HG02981 (cell line): Measurements from ENCODE around the gene MINAR2.

Experiments
- ATAC-seq: cut with Tn5 transposase; IDR thresholded peaks from one replicate; pipeline ENCODE4 v1.9.1; 2021; ENCODE audit warnings: mild to moderate bottlenecking, moderate library complexity; ENCODE audit not compliant: unreplicated experiment

MINAR2 gene, protein sequence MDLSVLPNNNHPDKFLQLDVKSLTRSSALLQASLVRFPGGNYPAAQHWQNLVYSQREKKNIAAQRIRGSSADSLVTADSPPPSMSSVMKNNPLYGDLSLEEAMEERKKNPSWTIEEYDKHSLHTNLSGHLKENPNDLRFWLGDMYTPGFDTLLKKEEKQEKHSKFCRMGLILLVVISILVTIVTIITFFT

DNA sequence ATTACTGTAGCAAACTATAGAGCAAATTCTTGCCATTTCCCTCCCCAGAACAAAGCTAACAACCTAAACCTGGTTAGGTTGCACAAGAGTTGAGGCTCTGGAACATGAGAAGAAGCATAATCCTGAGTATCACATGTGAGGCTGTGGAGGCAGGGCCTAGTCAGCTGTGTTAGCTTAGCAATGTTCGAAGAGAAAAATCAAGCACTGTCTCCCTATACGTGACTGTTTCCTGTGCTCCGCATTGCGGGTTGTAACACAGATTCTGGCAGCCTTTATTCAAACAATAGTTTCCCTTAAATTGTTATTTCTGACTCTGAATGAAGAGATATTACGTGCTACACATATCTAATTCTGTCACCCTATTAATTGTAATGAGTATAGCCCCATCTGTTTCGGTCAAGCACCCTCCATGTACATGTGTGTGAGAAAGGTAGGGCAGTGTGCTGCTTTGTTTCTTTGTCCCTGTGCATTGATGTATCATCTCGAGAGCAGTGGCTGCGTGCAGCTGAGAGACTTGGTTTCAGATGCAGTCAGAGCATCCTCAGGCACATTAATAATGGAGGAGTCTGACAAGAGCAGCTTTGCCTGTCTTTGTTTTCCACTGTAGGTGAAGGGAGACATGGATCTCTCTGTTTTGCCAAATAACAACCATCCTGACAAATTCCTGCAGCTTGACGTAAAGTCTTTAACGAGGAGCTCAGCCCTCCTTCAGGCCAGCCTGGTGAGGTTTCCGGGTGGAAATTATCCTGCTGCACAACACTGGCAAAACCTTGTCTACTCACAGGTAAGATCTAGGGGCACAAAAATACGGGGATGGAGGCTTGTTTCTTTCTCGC, at the start of gene MINAR2:
Gene MINAR2, plus strand, starts transcription at position 523 of the 836 bp plus-strand sequence. Its CDS starts 97 bp downstream, at position 620.
- no peak for ATAC-seq

DNA sequence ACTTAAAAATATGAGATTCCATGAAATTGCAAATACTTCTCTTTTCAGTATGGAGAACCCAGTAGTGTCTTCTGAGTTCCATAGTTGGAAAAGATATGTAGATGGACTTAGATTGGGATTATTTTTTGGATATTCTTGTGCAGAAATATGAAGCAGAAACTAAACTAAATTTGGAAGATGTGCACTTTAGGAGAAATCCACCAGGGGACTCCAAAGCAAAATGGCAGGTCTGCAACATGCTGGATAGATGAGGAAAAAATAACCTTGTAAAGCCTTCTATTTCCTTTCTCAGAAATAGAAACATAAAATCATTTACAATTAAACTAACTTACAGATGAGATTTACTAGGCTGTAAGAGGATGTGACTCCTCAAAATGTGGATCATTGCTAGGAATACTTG, 49.2 kb upstream of the MINAR2 start:
- no peak for ATAC-seq

DNA sequence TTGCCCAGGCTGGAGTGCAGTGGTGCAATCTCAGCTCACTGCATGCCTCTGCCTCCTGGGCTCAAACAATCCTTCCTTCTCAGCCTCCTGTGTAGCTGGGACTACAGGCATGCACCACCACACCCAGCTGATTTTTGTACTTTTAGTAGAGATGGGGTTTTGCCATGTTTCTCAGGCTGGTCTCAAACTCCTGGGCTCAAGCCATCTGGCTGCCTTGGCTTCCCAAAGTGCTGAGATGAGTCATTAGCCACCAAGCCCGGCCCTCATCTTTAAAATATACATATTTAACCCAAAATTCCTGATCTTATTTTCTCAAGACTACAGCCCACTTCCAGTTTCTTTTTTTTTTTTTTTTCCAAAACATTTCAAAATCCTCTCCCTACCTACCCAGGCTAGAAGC, 31.7 kb upstream of the MINAR2 start:
- ATAC-seq, result no peak

DNA sequence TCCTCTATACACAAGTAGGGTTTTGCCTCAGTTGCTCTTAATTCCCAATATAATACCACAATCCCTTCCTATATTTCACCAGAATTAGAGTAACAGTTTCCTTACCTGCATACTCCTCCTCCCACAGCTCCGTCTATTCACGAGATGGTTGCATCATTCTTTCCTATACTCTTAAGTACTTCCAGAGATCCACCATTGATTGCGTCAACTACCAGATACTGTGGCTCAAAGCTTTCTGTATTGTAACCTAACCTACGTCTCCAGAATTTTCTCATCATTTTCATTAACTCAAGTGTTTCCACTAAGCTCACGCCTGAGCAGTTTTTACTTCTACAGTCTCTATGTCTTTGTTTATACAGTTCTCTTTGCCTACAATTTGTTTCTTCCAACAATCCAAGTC, 31.2 kb upstream of the MINAR2 start:
- ATAC-seq, result no peak

DNA sequence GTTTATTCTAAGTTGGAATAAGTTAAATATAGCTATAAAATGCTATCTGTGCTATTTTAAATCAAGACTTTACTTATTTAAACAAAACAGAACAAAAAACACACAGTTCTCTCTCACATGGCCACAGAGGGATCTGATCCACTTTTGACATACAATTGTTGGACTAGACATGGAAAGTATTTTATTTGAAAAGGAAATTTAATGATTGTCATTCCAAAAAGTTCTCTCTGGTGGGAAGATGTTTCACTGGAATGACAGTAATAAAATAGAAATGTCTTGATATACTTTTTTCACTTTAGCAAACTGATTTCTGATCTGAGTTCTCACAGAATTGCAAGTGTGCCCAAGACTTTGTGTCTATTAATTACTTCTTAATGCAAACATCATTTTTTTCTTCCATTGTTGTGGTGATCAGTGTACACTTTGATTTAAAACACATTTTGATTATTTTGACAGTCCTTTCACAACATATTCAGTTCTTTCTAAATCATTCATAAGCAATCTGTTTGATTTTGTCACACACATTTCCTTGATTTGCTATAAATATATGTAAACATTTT, 30.1 kb upstream of the MINAR2 start:
- ATAC-seq, result no peak

DNA sequence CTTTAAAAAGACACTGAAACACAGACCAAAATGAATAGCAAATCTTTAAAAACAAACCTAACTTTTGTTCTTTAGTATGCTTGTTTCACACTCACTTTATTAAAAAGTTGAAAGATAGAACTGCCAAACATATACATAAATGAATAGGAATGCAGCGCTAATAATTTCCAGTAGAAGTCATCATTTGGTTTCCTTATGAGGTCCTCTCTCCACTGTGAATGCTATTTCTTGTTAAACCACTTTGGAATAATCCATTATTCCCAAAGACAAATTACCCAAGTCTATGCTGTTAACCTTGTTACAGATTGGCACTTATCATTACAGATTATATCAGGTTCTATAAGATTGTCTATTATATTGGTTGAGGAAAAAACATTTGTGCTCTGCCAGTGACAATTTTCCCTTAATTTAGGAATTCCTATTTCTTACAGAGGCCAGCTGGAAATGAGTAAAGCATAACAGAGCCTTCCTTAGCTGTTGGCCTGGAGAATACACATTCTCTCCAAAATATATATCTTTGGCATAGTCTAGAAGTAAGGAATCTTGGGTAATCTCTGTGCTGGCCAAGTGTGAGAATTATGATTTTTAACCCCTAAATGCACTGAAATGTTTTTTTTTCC, 29.3 kb upstream of the MINAR2 start:
- ATAC-seq, result no peak

DNA sequence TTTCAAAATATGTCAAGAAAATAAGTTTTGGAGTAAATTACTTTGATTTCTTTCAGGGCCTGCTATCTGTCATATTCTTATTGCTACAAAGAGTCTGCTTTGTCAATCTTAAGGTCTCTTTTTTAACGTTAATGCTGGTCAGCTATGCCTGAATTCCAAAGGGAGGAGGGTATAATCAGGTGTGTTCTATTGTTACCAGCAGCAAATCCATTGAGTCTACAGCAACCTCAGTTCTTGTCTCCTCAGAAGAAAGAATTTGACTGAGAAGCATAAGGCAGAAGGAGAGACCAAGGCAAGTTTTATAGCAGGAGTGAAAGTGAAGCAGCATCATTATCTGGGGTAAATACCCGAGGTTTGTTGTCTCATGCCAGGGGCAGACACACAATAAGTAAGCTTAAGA, 23.7 kb upstream of the MINAR2 start:
- ATAC-seq, result no peak

DNA sequence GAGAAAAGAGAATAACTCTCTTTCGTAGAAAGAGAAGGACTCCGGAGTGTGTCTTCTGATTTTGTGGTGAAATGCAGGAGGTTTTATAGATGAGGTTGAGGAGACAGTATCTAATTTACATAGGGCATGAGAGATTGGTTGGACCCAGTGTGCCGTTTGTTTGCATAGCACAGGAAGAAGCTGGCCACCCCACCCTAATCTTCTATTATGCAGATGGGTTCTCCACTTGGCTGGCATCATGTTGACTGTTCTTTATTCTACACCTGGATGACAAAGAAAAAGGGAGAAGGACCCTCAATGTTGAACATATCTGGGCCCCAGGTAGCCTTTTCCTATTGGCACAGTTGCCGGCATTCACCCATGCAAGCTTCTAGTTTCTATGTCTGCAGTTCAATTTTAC, 23.2 kb upstream of the MINAR2 start:
- no peak for ATAC-seq

DNA sequence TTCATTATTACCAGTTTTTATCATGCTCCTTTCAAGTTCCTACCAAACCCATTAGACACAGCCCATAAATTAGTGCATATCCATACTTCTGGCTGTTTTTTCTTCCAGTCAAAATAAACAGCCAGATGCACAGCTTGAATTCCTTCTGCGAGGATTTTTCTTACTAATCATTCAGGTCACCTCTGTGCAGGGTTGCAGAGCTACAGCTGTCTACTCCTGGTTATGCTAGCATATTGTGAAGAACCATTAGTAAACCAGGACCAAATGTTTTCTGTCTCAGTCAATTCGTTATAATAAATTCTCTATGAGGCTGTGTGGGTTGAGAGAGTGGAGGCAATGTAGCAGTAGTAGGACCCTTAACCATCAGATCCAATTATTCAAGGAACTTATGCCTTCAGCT, 8.1 kb upstream of the MINAR2 start:
- ATAC-seq, result no peak

DNA sequence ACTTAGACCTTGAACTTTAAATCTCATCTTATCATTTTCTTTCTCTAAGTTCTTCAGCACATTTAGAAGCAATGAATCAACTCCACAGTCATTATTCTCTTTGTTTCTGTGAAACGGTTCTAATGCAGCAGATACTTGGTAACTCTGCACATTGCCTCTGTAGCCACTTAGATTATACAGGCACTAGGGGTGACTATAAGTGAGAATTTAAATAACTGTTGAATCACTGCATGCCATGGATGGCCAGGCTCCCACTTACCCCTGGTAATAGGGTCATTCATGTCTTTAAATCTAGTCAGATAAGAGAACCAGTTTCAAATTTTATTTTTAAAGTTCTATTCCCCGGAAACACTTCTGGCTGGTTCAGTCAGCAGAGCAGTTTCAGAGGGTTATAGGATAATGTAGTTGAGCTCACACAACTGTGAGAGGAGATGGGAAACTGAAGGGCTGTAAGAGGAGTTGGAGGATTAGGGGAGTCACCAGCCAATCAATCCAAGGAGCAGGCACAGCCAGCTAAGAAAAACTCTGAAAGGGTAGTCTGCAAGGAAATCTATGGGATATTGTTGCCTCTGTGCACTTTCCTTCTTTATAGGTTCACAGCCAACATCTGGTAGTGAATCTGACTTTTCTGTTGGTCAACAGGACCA, 4.2 kb upstream of the MINAR2 start:
- ATAC-seq, result no peak

DNA sequence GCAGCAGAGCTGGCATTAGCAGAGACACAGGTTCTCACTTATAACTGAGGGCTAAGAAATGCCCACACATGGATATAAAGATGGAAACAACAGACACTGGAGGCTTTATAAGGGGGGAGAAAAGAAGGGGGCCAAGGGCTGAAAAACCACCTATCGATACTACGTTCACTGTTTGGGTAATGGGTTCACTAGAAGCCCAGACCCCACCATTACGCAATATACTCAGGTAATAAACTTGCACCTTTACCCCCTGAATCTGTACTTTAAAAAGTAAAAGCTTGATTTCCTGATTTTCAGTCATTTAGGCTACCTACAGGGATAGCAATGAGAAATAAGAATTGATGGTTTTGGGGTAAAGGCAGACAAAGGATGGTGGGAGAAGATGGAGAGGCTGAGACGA, 1.9 kb upstream of the MINAR2 start:
- ATAC-seq, result no peak

DNA sequence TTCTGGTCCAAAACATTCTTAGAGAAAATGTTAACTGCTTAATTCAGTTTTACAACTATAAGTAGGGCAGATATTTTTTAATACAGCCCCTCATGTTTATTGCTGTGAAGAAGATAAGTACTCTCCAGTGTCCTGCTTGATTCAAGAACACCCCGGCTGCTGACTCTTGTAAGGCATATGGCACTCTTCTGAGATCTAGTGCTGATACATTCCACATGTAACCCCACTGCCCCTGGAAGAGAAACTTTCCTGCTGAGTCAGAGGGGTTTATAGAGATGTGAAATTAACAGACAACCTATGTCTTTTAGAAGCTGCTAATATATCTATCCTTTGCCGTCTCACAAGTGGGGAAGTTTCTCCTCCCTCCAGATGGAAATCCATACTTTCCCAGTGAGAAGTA, 1.0 kb upstream of the MINAR2 start:
- no peak for ATAC-seq

DNA sequence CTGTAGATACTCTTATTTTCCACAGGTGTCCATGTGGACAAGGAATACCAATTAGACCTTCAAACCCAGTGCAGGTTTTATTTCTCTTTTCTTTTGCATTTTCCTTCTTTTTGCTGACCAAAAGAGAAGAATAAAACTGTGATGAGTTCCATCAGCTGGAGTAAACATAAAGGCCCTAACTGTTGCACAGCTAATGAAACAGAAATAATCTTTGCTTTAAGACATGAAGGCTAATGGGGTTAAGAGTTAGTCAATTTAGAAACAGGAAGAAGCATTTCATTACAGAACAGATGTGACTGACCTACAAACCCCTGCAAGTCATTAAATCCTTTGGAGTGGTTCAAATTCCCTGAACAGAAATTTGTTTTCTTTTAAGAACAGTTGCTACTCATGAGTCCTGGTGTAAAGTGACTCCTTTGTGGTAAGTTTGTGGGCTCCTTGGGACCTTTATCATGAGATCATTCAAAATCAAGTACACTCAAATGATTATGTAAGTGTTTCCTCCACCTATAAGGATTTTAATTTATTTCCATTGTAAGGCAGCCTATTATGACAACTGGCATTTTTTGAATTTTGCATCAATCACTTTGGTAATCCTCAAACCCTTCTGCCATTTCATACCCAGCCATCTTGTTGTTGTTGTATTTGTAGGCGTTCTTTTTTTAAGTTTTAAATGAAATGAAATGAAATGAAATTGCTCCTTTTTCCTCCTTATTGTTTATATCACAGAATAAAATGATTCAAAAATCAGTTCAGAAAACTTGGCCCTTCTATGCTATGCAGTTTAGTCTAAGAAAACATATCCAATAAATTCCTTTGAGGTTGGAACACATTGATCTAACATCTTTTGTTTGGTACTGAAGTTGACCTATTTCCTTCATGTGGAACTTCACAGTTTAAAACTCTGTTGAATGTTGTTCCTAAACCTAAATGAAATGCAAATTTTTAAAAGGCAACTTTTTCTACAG, 1.3 kb downstream of the MINAR2 start:
- no peak for ATAC-seq

DNA sequence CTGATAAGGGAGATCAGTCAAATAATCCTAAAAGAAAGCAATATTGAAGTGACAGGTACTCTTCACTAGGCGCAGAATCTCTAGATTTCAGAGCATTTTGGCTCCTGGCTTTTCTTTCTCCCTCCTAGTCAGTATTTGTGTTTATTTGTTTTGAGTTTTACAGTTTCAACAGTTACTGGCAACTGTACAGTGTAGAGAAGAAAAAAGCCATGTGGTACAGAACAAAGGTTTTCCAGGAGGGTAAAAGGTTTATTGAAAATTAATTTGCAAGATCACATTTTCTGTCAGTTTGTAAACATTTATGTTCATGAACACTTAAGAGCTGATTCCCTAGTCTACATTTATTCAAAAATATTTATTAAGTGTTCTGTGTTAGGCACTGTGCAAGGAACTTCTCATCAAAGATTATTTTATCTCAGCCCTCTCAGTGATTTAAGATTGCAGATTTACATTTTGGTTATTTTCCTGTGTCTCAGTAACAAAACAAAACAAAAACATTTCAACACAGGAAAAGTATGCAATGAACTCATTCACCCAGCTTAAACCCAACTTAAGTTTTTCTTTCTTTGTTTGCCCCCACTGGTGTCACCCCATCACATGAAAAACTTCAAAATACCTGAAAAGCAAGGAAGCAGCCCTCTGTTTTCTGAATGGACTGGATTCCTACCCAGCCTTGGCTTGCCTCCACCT, 12.9 kb downstream of the MINAR2 start:
- ATAC-seq, result no peak

DNA sequence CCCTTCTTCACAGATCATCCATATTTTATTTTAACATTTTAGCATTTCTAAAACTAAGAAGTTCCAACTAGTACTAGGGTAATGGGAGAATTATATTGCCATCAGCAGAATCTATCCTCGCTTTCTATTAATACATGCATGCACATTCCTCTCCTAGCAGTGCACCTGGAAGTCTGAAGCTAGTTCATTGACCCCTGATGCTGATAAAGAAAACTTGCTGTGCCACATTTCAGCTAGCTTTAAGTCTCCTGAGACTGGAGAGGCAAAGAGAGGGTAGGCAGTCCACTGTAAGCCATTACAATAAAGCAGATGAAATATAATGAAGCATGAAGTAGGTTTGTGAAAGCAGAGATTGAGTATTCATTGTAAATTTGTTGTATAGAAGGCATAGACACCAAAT, 15.8 kb downstream of the MINAR2 start:
- no peak for ATAC-seq

DNA sequence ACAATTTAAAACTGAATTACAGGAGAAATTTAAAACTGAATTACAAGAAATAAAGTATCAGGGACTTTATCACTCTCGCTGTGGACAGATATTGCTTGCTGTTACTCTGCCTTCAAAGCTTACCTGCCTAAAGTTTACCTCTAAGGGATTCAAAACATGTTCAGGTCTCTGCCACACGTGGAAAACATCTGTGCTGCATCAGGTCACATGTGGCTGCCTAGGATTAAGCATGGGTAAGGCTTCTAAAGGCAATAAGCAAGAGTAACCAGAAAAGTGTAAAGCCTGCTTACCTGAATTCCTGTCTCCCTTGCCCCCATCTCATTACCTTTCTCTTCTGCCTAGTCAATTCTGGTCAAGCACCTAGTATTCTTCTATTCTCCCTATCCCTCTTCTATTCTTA, 18.9 kb downstream of the MINAR2 start:
- no peak for ATAC-seq

DNA sequence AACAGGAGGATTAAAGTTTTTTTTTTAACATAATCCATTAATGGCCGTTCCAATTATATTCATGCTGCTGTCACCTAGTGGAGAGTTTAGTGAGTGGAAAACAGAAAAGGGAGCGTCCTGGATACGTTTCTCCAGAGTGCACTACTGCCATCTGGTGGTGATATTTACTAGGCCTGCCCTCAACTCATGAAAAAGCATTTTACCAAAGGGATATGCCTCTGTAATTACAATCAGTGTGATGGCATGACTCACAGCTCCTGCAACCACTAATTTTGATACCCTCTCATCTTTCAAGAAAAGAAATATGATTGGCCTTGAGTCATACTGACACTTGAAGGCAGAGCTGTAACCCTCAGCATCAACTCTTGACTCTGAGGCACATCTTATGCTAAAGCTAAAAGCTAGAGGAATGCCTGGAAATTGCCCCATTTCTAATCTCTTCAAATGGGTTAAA, 20.1 kb downstream of the MINAR2 start:
- ATAC-seq, result peak; percentile 94

DNA sequence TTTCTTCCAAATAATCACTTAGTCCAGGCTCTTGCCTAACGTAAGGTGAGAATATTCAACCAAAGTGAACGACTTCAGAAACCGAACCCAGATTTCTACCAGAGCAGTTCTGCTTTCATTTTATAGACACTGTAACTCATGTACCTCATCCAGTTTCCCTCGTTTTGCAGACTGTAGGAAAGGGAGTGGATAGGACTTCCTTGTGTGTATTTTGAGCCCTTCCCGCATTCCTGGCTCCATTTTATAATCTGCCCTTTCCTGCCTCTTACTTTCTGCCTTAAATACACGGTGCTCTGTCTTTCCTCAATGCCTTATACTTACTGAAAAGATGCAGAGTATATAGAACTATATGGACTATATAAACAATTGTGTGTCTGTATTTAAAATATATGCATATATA, 20.8 kb downstream of the MINAR2 start:
- no peak for ATAC-seq

DNA sequence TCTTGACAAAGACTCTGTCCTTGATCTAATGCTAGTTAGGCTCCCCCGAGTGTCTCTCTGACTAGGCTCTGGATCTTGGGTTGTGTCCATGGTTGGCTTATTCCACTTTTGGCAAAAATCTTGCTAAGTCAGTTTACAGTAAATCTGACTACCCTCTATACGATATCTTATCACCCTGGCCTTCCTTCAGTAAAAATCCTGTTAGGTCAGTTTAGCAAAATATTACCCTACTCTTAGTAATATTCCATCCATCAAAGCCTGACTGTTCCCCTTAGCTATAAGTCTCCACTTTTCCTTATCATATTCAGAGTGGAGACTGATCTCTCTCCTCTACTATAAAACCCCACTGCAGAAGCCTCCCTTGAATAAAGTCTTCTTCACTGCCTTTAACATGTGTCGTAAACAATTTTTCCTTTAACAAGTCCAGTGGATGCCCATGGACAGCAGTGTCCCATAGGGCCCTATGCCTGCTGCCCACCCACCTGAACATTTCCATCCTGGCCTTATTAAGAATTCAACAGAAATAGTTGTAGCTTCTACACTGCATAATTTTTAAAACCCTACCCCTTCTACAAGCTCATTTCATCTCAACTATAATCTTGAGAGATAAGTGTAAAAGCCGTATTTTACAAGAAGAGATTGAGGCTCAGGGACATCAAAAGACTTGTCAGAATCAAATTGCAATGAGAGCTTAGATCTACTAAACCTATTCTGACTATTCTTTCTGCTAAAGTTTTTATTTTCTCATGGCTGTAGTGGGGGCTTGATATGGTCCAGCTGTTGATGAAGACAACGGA, 22.3 kb downstream of the MINAR2 start:
- no peak for ATAC-seq
